ENCODE results near the gene RPIA.

GRCh38 chr2:88658881-88659537, 32.5 kb upstream of the RPIA start:
- TF ChIP-seq CTCF (conservative IDR thresholded peaks at IDR 0.05; ENCODE audit: low read length), result no peak
- no peak for TF ChIP-seq EZH2phosphoT487 (IDR thresholded peaks at IDR 0.05; ENCODE audit: borderline replicate concordance, low read depth, low read length)
